WTC11 (cell line): ENCODE measurements around the gene PTPN1. TPM values are rescaled to one million over a fixed set of nuclear protein-coding genes. Genes with fewer than 3 reads are reported as not detected.

ENCODE experiments used
- ATAC-seq: fragments of 200-7000 bp; cut with Tn5 transposase; 2 replicates; pipeline ENCODE4 v1.10.0; 2021; ENCODE audit warnings: mild to moderate bottlenecking, moderate library complexity
- CTCF ChIA-PET: fragments of 300-600 bp; sonication (Branson Sonifier 250); formaldehyde crosslinking; loops from one replicate; lab custom pipeline; 2021; ENCODE audit warnings: antibody characterized with exemption; lab: Charles Lee
- POLR2A ChIA-PET: fragments of 350-600 bp; sonication (Branson Sonifier 250); formaldehyde crosslinking; loops from one replicate; lab custom pipeline; 2021; ENCODE audit warnings: antibody characterized with exemption; lab: Charles Lee
- DNase-seq: peaks from one replicate; pipeline ENCODE4 v3.0.0; 2021; ENCODE audit warnings: low spot score
- H3K27ac Mint-ChIP-seq: 2 replicates; pipeline ENCODE4 v1.8.0; 2021; ENCODE audit warnings: mixed read lengths
- H3K27me3 Mint-ChIP-seq: 2 replicates; pipeline ENCODE4 v1.8.0; 2021; ENCODE audit warnings: low read depth, mild to moderate bottlenecking, moderate library complexity, mixed read lengths
- H3K36me3 Mint-ChIP-seq: 2 replicates; pipeline ENCODE4 v1.8.0; 2021; ENCODE audit warnings: mixed read lengths
- H3K4me1 Mint-ChIP-seq: 2 replicates; pipeline ENCODE4 v1.8.0; 2022; ENCODE audit warnings: mixed read lengths
- H3K4me3 Mint-ChIP-seq: 2 replicates; pipeline ENCODE4 v1.8.0; 2021; ENCODE audit warnings: mild to moderate bottlenecking, moderate library complexity, mixed read lengths
- H3K9me3 Mint-ChIP-seq: 2 replicates; pipeline ENCODE4 v1.8.0; 2021; ENCODE audit warnings: mixed read lengths
- ARID4B ChIP-seq: sonication (generic); formaldehyde crosslinking; IDR thresholded peaks from 2 replicates; pipeline ENCODE4 v1.8.0; 2023; ENCODE audit warnings: missing genetic modification reagents, mild to moderate bottlenecking, borderline replicate concordance
- EMX1 ChIP-seq: fragments of 250-450 bp; sonication (Bioruptor Pico); IDR thresholded peaks from 2 replicates; pipeline ENCODE4 v1.8.0; 2021; ENCODE audit warnings: mild to moderate bottlenecking
- FOXP1 ChIP-seq: sonication (generic); formaldehyde crosslinking; IDR thresholded peaks from 2 replicates; pipeline ENCODE4 v1.8.0; 2022; ENCODE audit warnings: missing genetic modification reagents, mild to moderate bottlenecking, moderate library complexity, borderline replicate concordance
- GABPB1 ChIP-seq: sonication (generic); formaldehyde crosslinking; IDR thresholded peaks from 2 replicates; pipeline ENCODE4 v1.8.1; 2023; ENCODE audit warnings: mild to moderate bottlenecking, missing genetic modification reagents
- HMGA2 ChIP-seq: fragments of 250-450 bp; sonication (Bioruptor Pico); IDR thresholded peaks from 2 replicates; pipeline ENCODE4 v1.4.0; 2021; ENCODE audit warnings: mild to moderate bottlenecking, moderate library complexity
- HMGXB4 ChIP-seq: sonication (generic); formaldehyde crosslinking; IDR thresholded peaks from 2 replicates; pipeline ENCODE4 v1.8.1; 2023; ENCODE audit warnings: mild to moderate bottlenecking, moderate library complexity, missing genetic modification reagents
- KAT7 ChIP-seq: sonication (generic); formaldehyde crosslinking; IDR thresholded peaks from 2 replicates; pipeline ENCODE4 v1.8.1; 2023; ENCODE audit warnings: missing genetic modification reagents, mild to moderate bottlenecking, borderline replicate concordance
- MLX ChIP-seq: sonication (generic); formaldehyde crosslinking; IDR thresholded peaks from 2 replicates; pipeline ENCODE4 v1.8.1; 2023; ENCODE audit warnings: mild to moderate bottlenecking, missing genetic modification reagents, moderate library complexity
- NR3C1 ChIP-seq: sonication (generic); formaldehyde crosslinking; conservative IDR thresholded peaks from 2 replicates; pipeline ENCODE4 v1.8.1; 2023; ENCODE audit warnings: low read depth, mild to moderate bottlenecking, missing genetic modification reagents
- TEAD1 ChIP-seq: sonication (generic); formaldehyde crosslinking; IDR thresholded peaks from 2 replicates; pipeline ENCODE4 v1.8.0; 2022; ENCODE audit warnings: mild to moderate bottlenecking, missing genetic modification reagents
- TP53 ChIP-seq: sonication (generic); formaldehyde crosslinking; IDR thresholded peaks from 2 replicates; pipeline ENCODE4 v1.8.1; 2023; ENCODE audit warnings: mild to moderate bottlenecking, missing genetic modification reagents
- ZMAT4 ChIP-seq: fragments of 250-450 bp; sonication (Bioruptor Pico); IDR thresholded peaks from 2 replicates; pipeline ENCODE4 v1.9.0; 2021; ENCODE audit warnings: mild to moderate bottlenecking
- ZNF317 ChIP-seq: sonication (generic); formaldehyde crosslinking; IDR thresholded peaks from 2 replicates; pipeline ENCODE4 v1.8.1; 2023; ENCODE audit warnings: low read depth, mild to moderate bottlenecking, moderate library complexity, missing genetic modification reagents, borderline replicate concordance
- ZNF512 ChIP-seq: sonication (generic); formaldehyde crosslinking; IDR thresholded peaks from 2 replicates; pipeline ENCODE4 v1.8.1; 2022; ENCODE audit warnings: missing genetic modification reagents, borderline replicate concordance
- total RNA-seq: library from RNA; stranded (reverse); gene quantifications from 3 replicates; pipeline ENCODE4 v1.2.3, GENCODE V29; 2021

PTPN1 gene
- total RNA-seq, 1 experiment from 2014 or later: 29.4 TPM

GRCh38 chr20:50563133-50563944 is 53.2 kb downstream of the PTPN1 start (continued):
- no peak for TF ChIP-seq HMGA2
- no peak for TF ChIP-seq EMX1 (CRISPR knock-in tag)
- TF ChIP-seq ZNF512 (CRISPR knock-in tag): no peak
- TF ChIP-seq GABPB1 (CRISPR knock-in tag): no peak
- no peak for TF ChIP-seq ZMAT4 (CRISPR knock-in tag)
- no peak for TF ChIP-seq NR3C1 (CRISPR knock-in tag)
- TF ChIP-seq TP53 (CRISPR knock-in tag): no peak
- no peak for TF ChIP-seq FOXP1 (CRISPR knock-in tag)

- no peaks in the 10 kb centered on the region for H3K9me3 Mint-ChIP-seq
- ATAC-seq (no peak), DNase-seq (no peak)
- TF ChIP-seq ARID4B (CRISPR knock-in tag) (no peak), TEAD1 (CRISPR knock-in tag) (no peak)
- H3K4me1 Mint-ChIP-seq: no peaks in the 10 kb centered on the region; the same call in 1 of the 2 replicates
- H3K27me3 Mint-ChIP-seq: no peaks in the 10 kb centered on the region
- ChIA-PET CTCF (interaction anchor here (1.5 kb wide), 1 partner anchor 11 kb away, joined by 5 read pairs; no protein-coding TSS in a partner anchor), POLR2A (no interaction called here)
- no peak overlapping the region for H3K27ac Mint-ChIP-seq
- H3K36me3 Mint-ChIP-seq: peaks cover 16% of the 10 kb centered on the region
- no peak overlapping the region for H3K4me3 Mint-ChIP-seq
Observed at GRCh38 chr20:50565383-50565782, 55.2 kb downstream of the PTPN1 start.

GRCh38 chr20:50565871-50566270 is 55.7 kb downstream of the PTPN1 start:
- Mint-ChIP-seq H3K36me3 (peaks cover 16% of the 10 kb centered on the region), H3K4me1 (no peaks in the 10 kb centered on the region; the same call in 1 of the 2 replicates), H3K27ac (no peak overlapping the region), H3K4me3 (no peak overlapping the region), H3K27me3 (no peaks in the 10 kb centered on the region), H3K9me3 (no peaks in the 10 kb centered on the region)
- no peak for TF ChIP-seq KAT7
- TF ChIP-seq HMGXB4: no peak
- no peak for TF ChIP-seq ZNF317
- TF ChIP-seq MLX (CRISPR knock-in tag): no peak
- DNase-seq (no peak), ATAC-seq (no peak)
- POLR2A ChIA-PET: no interaction called here
- CTCF ChIA-PET: interaction anchor here (1.5 kb wide), 1 partner anchor 10 kb away, joined by 5 read pairs; no protein-coding TSS in a partner anchor
